ENCODE data around the gene SLC37A1. TPM values are rescaled to one million over a fixed set of nuclear protein-coding genes. Genes with fewer than 3 reads are reported as not detected.

Gene SLC37A1
- total RNA-seq, 1 experiment from 2014 or later: 15.0 TPM

DNA sequence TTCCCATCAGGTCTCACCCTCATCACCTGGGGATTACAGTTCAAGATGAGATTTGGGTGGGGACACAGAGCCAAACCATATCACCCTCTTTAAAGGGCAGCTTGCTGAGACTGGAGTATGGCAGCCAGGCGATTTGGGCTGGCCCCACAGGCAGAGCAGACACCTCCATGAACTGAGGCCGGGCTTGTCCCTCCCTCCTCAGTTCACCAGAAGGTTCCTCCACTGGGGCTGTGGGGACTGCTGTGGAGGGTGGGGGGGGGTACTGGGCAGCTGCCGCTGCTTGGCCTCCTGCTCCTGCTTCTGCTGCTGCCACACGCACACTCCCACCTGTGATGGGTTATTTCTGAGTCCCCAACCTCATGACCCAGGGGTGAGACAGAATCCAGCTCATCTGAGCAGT, 85.8 kb downstream of the SLC37A1 start:
- ChIA-PET RAD21 (ENCODE audit: low non-redundant PET in 1 of 2, low total read pairs in 2 of 2, uncharacterized antibody in 2 of 2, unreplicated experiment in 2 of 2) (no interaction called here), POLR2A (no interaction called here), CTCF (no interaction called here)
- H4K20me1 ChIP-seq (ENCODE audit: insufficient read depth): no peaks in the 10 kb centered on the region
- no TSS peak for BruUV-seq (replicated peaks)
- H3K27me3 ChIP-seq (ENCODE audit: insufficient read depth, low read length): no peaks in the 10 kb centered on the region
- H3K4me3 ChIP-seq (replicated peaks in 1 of 2; ENCODE audit: low read depth in 1 of 2, low read length in 2 of 2): no peak overlapping the region
- H3K9ac ChIP-seq (ENCODE audit: low read length): no peak overlapping the region
- DNase-seq (ENCODE audit: low read depth, low spot score) (no peak), ATAC-seq (no peak)
- H3K4me1 ChIP-seq (ENCODE audit: control insufficient read depth in 1 of 2, insufficient read depth in 2 of 2, low read length in 2 of 2): no peaks in the 10 kb centered on the region
- H3K27ac ChIP-seq (ENCODE audit: low read depth, low read length): no peak overlapping the region
- H3K79me2 ChIP-seq (ENCODE audit: insufficient read depth, low read length): no peaks in the 10 kb centered on the region
- H3K4me2 ChIP-seq (ENCODE audit: low read length): no peak overlapping the region
- H3K36me3 ChIP-seq (ENCODE audit: control insufficient read depth in 1 of 2, insufficient read depth in 2 of 2, low read length in 2 of 2): no peaks in the 10 kb centered on the region
- no peaks in the 10 kb centered on the region for H3K9me2 ChIP-seq (ENCODE audit: insufficient read depth)
- H2AFZ ChIP-seq (ENCODE audit: low read depth, low read length, poor library complexity, severe bottlenecking): no peak overlapping the region
- TF ChIP-seq FOSL1 (IDR thresholded peaks at IDR 0.05; ENCODE audit: low read depth): no peak
- TF ChIP-seq ATF3 (IDR thresholded peaks at IDR 0.05): no peak
- no peak for TF ChIP-seq YY1 (IDR thresholded peaks at IDR 0.05; ENCODE audit: extremely low read depth, insufficient replicate concordance, low read depth, low read length)
- TF ChIP-seq CTCF (IDR thresholded peaks at IDR 0.05 in 2 of 3, conservative IDR thresholded peaks at IDR 0.05 in 1 of 3; ENCODE audit: borderline replicate concordance in 1 of 3, insufficient read depth in 1 of 3, low read depth in 2 of 3, low read length in 2 of 3): no peak
- no peak for TF ChIP-seq CBX3 (IDR thresholded peaks at IDR 0.05; ENCODE audit: low read depth)
- TF ChIP-seq EZH2 (IDR thresholded peaks at IDR 0.05): no peak
- H3K9me3 ChIP-seq (ENCODE audit: control insufficient read depth in 1 of 2, insufficient read depth in 1 of 2, low read depth in 1 of 2, low read length in 2 of 2): no peaks in the 10 kb centered on the region
- intact Hi-C loops (cut with micrococcal nuclease): no loop called here

- Histone ChIP-seq H3K4me1 (ENCODE audit: control insufficient read depth in 1 of 2, insufficient read depth in 2 of 2, low read length in 2 of 2) (no peaks in the 10 kb centered on the region), H3K9me2 (ENCODE audit: insufficient read depth) (no peaks in the 10 kb centered on the region), H3K9me3 (ENCODE audit: control insufficient read depth in 1 of 2, insufficient read depth in 1 of 2, low read depth in 1 of 2, low read length in 2 of 2) (no peaks in the 10 kb centered on the region), H3K27me3 (ENCODE audit: insufficient read depth, low read length) (no peaks in the 10 kb centered on the region), H3K9ac (ENCODE audit: low read length) (no peak overlapping the region), H3K27ac (ENCODE audit: low read depth, low read length) (no peak overlapping the region), H3K36me3 (ENCODE audit: control insufficient read depth in 1 of 2, insufficient read depth in 2 of 2, low read length in 2 of 2) (no peaks in the 10 kb centered on the region), H3K79me2 (ENCODE audit: insufficient read depth, low read length) (no peaks in the 10 kb centered on the region), H4K20me1 (ENCODE audit: insufficient read depth) (no peaks in the 10 kb centered on the region), H2AFZ (ENCODE audit: low read depth, low read length, poor library complexity, severe bottlenecking) (no peak overlapping the region), H3K4me3 (replicated peaks in 1 of 2; ENCODE audit: low read depth in 1 of 2, low read length in 2 of 2) (no peak overlapping the region), H3K4me2 (ENCODE audit: low read length) (no peak overlapping the region)
- BruUV-seq (replicated peaks): no TSS peak
- POLR2A ChIA-PET: no interaction called here
- CTCF ChIA-PET: no interaction called here
- intact Hi-C loops (cut with micrococcal nuclease): no loop called here
- no peak for DNase-seq (ENCODE audit: low read depth, low spot score)
- no peak for ATAC-seq
- RAD21 ChIA-PET (ENCODE audit: low non-redundant PET in 1 of 2, low total read pairs in 2 of 2, uncharacterized antibody in 2 of 2, unreplicated experiment in 2 of 2): no interaction called here
- TF ChIP-seq CBX3 (IDR thresholded peaks at IDR 0.05; ENCODE audit: low read depth): no peak
- TF ChIP-seq REST (IDR thresholded peaks at IDR 0.05; ENCODE audit: low read depth): no peak
- no peak for TF ChIP-seq TCF7L2 (IDR thresholded peaks at IDR 0.05; ENCODE audit: borderline replicate concordance, extremely low read depth, insufficient read depth, insufficient read length)
- TF ChIP-seq JUND (IDR thresholded peaks at IDR 0.05): no peak
- TF ChIP-seq POLR2A (IDR thresholded peaks at IDR 0.05; ENCODE audit: borderline replicate concordance, extremely low read depth, insufficient read depth, insufficient read length): no peak
- no peak for TF ChIP-seq ZFX (IDR thresholded peaks at IDR 0.05)
- TF ChIP-seq, protein P1, sequence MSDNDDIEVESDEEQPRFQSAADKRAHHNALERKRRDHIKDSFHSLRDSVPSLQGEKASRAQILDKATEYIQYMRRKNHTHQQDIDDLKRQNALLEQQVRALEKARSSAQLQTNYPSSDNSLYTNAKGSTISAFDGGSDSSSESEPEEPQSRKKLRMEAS (IDR thresholded peaks at IDR 0.05): no peak
- no peak for TF ChIP-seq CEBPB (IDR thresholded peaks at IDR 0.05; ENCODE audit: low read depth)
- TF ChIP-seq ATF3 (IDR thresholded peaks at IDR 0.05): no peak
- TF ChIP-seq YY1 (IDR thresholded peaks at IDR 0.05; ENCODE audit: extremely low read depth, insufficient replicate concordance, low read depth, low read length): no peak
- no peak for TF ChIP-seq EZH2phosphoT487 (IDR thresholded peaks at IDR 0.05; ENCODE audit: borderline replicate concordance)
Observed at GRCh38 chr21:42599962-42600361, 86.3 kb downstream of the SLC37A1 start.

Data from HCT116 (cell line).